ENCODE data around the gene XCL2. TPM values are rescaled to one million over a fixed set of nuclear protein-coding genes. Genes with fewer than 3 reads are reported as not detected.
"Not testable (repeated sequence)": the region's sequence is repeated elsewhere in the genome, so short reads cannot be mapped to it uniquely, and the experiment has no call there.

XCL2 gene, protein sequence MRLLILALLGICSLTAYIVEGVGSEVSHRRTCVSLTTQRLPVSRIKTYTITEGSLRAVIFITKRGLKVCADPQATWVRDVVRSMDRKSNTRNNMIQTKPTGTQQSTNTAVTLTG
- total RNA-seq (ENCODE audit: low replicate concordance): not detected in 2 replicates

DNA sequence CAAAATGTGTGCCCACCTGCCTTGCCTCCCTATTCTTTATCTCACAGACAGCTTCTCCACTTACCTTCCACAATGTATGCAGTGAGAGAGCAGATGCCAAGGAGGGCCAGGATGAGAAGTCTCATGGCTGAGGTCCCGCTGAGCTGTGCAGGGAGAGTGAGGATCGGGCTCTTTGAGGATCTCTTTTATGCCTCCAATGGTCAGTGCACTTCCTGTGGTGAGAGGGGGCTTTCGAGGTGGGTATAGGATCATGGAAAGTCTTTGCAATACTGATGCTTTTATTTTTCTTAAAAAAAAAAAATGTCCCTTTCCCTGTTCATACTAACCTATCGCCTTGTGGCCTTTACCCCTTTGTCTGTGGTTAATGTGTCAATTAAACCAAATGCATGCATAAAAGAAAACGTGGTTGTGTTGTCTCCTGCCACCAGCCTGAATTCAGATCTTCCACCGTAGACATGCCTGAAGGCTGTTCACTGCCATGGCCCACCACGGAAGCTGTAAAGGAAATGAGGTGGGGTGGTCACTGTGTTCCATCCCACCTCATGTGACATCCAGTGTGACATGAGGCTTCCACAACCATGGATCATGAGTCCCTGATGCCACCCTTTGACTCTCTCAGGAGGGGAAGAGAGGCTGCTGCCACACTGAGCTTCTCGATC lies at the start of gene XCL2:
TSS of gene XCL2 (minus strand) at position 158 of the 659 bp plus-strand sequence. CDS start at position 125, 33 bp downstream.
- not testable (repeated sequence) for H3F3A ChIP-seq (ENCODE audit: low read depth); H3K4me2 ChIP-seq; H3K27ac ChIP-seq; H3K9me3 Mint-ChIP-seq; H2AFZ ChIP-seq (replicated peaks); H4K20me1 ChIP-seq (ENCODE audit: low read depth); H3K27me3 Mint-ChIP-seq (ENCODE audit: insufficient read depth, low read depth); H3K4me3 Mint-ChIP-seq; H3K79me2 ChIP-seq (ENCODE audit: low read depth); H3K36me3 Mint-ChIP-seq; H3K9me3 ChIP-seq (ENCODE audit: low read depth); DNase-seq (ENCODE audit: low spot score); H3K36me3 ChIP-seq; H3K4me1 ChIP-seq; H3K27ac Mint-ChIP-seq; H3K9ac ChIP-seq; H3K4me1 Mint-ChIP-seq; H3K27me3 ChIP-seq; H3K4me3 ChIP-seq

DNA sequence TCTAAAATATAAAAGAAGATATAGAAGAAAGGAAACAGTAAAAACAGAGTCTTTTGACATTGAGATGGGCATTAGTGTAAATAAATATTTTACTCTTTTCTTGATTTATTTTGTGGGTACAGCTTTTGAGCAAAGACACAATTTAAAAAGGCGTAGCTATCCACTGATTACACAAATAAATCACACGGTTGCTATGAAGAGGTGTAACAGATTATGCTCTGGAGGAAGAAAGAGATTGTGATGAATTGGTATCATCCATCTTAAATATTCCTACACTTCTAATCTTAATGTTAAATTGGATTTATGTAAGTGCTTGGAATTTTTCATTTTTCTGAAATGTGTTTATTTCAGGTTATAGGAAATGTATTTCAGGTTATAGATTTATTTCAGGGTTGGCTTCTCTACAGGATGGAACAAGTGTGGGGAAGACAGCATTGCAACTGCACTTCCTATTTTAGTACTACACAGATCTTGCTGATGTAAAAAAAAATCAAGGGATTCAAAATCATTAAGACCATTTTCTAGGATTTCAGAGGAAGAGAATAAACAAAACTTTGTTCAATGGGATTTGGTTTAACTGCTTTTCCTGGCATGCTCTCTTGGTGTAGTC lies 47.9 kb upstream of the XCL2 start:
- no peak for DNase-seq (ENCODE audit: low spot score)
- H3K9me3 Mint-ChIP-seq: peaks cover 3% of the 10 kb centered on the region
- H3K9me3 ChIP-seq (ENCODE audit: low read depth): no peaks in the 10 kb centered on the region
- TF ChIP-seq EZH2phosphoT487 (IDR thresholded peaks at IDR 0.05) (no peak), EZH2 (IDR thresholded peaks at IDR 0.05) (no peak)
- TF ChIP-seq, protein P1, sequence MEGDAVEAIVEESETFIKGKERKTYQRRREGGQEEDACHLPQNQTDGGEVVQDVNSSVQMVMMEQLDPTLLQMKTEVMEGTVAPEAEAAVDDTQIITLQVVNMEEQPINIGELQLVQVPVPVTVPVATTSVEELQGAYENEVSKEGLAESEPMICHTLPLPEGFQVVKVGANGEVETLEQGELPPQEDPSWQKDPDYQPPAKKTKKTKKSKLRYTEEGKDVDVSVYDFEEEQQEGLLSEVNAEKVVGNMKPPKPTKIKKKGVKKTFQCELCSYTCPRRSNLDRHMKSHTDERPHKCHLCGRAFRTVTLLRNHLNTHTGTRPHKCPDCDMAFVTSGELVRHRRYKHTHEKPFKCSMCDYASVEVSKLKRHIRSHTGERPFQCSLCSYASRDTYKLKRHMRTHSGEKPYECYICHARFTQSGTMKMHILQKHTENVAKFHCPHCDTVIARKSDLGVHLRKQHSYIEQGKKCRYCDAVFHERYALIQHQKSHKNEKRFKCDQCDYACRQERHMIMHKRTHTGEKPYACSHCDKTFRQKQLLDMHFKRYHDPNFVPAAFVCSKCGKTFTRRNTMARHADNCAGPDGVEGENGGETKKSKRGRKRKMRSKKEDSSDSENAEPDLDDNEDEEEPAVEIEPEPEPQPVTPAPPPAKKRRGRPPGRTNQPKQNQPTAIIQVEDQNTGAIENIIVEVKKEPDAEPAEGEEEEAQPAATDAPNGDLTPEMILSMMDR (IDR thresholded peaks at IDR 0.05): no peak
- no peaks in the 10 kb centered on the region for H3F3A ChIP-seq (ENCODE audit: low read depth)
- H3K36me3 ChIP-seq: no peaks in the 10 kb centered on the region
- no peak overlapping the region for H3K27ac ChIP-seq
- H3K4me1 ChIP-seq: no peaks in the 10 kb centered on the region
- H3K4me3 Mint-ChIP-seq: no peak overlapping the region
- no peak overlapping the region for H3K4me2 ChIP-seq
- H3K4me1 Mint-ChIP-seq: no peaks in the 10 kb centered on the region
- no peak overlapping the region for H3K27ac Mint-ChIP-seq
- no peaks in the 10 kb centered on the region for H3K27me3 ChIP-seq
- no peaks in the 10 kb centered on the region for H3K79me2 ChIP-seq (ENCODE audit: low read depth)
- no peak overlapping the region for H2AFZ ChIP-seq (replicated peaks)
- H3K9ac ChIP-seq: no peak overlapping the region
- no peaks in the 10 kb centered on the region for H3K36me3 Mint-ChIP-seq
- H4K20me1 ChIP-seq (ENCODE audit: low read depth): no peaks in the 10 kb centered on the region
- no peaks in the 10 kb centered on the region for H3K27me3 Mint-ChIP-seq (ENCODE audit: insufficient read depth, low read depth)
- H3K4me3 ChIP-seq: no peak overlapping the region

DNA sequence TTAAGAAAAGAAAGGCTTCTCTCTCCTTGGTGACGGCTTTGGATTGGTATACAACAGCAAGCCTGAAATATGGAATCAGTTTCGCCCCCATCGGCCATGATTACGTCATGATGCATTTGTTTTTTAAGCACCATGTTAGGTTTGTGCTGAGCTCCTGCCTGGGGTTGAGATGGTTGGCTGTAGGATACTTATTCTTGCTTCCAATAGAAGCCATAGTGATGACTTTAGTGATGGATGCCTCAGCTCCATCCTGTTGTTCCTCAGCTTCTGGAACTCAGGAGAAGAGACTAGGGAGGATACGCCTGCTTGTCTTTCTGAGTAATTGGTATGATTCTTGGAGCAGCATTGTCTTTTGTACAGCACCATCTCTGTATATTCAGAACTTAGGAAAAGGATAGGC lies 47.3 kb upstream of the XCL2 start:
- TF ChIP-seq, protein P1 (IDR thresholded peaks at IDR 0.05): no peak
- TF ChIP-seq EZH2phosphoT487 (IDR thresholded peaks at IDR 0.05): no peak
- no peak for TF ChIP-seq EZH2 (IDR thresholded peaks at IDR 0.05)
- Histone ChIP-seq H3K4me2 (no peak overlapping the region), H3K9me3 (ENCODE audit: low read depth) (no peaks in the 10 kb centered on the region), H3F3A (ENCODE audit: low read depth) (no peaks in the 10 kb centered on the region), H3K4me3 (no peak overlapping the region), H3K4me1 (no peaks in the 10 kb centered on the region), H3K9ac (no peak overlapping the region), H3K27ac (no peak overlapping the region), H3K27me3 (no peaks in the 10 kb centered on the region), H4K20me1 (ENCODE audit: low read depth) (no peaks in the 10 kb centered on the region), H3K36me3 (no peaks in the 10 kb centered on the region), H3K79me2 (ENCODE audit: low read depth) (no peaks in the 10 kb centered on the region), H2AFZ (replicated peaks) (no peak overlapping the region)
- Mint-ChIP-seq H3K27ac (no peak overlapping the region), H3K4me1 (no peaks in the 10 kb centered on the region), H3K27me3 (ENCODE audit: insufficient read depth, low read depth) (no peaks in the 10 kb centered on the region), H3K4me3 (no peak overlapping the region), H3K36me3 (no peaks in the 10 kb centered on the region), H3K9me3 (peaks cover under 1% of the 10 kb centered on the region)
- no peak for DNase-seq (ENCODE audit: low spot score)

DNA sequence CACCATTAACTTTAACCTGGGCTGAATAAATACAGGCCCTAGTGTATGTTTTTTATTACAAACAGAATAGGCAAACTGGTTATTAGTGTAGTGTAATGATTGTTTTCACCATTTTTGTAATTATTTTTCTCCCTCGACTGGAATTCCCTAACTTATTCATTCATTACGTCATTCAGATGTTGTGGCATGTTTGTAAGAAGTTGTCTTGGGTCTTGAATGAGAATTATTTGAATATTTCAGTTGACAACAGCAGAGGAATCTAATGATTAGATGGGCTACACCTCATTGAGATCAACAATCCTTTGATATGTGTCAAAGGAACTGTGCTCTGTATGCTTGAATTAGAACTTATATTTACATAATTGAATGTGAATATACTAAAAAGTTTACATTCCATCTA lies 45.4 kb upstream of the XCL2 start:
- Mint-ChIP-seq H3K4me3 (no peak overlapping the region), H3K27me3 (ENCODE audit: insufficient read depth, low read depth) (no peaks in the 10 kb centered on the region), H3K4me1 (no peaks in the 10 kb centered on the region), H3K9me3 (no peaks in the 10 kb centered on the region), H3K36me3 (no peaks in the 10 kb centered on the region), H3K27ac (no peak overlapping the region)
- no peaks in the 10 kb centered on the region for H3F3A ChIP-seq (ENCODE audit: low read depth)
- no peak overlapping the region for H2AFZ ChIP-seq (replicated peaks)
- H3K27me3 ChIP-seq: no peaks in the 10 kb centered on the region
- no peaks in the 10 kb centered on the region for H4K20me1 ChIP-seq (ENCODE audit: low read depth)
- H3K9me3 ChIP-seq (ENCODE audit: low read depth): no peaks in the 10 kb centered on the region
- H3K4me2 ChIP-seq: no peak overlapping the region
- H3K36me3 ChIP-seq: no peaks in the 10 kb centered on the region
- TF ChIP-seq, protein P1 (IDR thresholded peaks at IDR 0.05): no peak
- TF ChIP-seq EZH2 (IDR thresholded peaks at IDR 0.05) (no peak), EZH2phosphoT487 (IDR thresholded peaks at IDR 0.05) (no peak)
- H3K4me1 ChIP-seq: no peaks in the 10 kb centered on the region
- H3K27ac ChIP-seq: no peak overlapping the region
- no peaks in the 10 kb centered on the region for H3K79me2 ChIP-seq (ENCODE audit: low read depth)
- no peak for DNase-seq (ENCODE audit: low spot score)
- H3K9ac ChIP-seq: no peak overlapping the region
- no peak overlapping the region for H3K4me3 ChIP-seq

All from neural progenitor cell (in vitro differentiated cells).